ENCODE data around the gene SLAIN2.
"Not testable (repeated sequence)": the region's sequence is repeated elsewhere in the genome, so short reads cannot be mapped to it uniquely, and the experiment has no call there.

SLAIN2 gene

GRCh38 chr4:48340965-48341775 lies at the start of gene SLAIN2:
TSS of gene SLAIN2 (plus strand) at chr4:48341529. CDS start at chr4:48341740, 211 bp downstream.
- peak; percentile 97 for DNase-seq (ENCODE audit: low spot score)

GRCh38 chr4:48292218-48292790 lies 49.0 kb upstream of the SLAIN2 start:
- DNase-seq (ENCODE audit: low spot score), result not testable (repeated sequence)

DNA sequence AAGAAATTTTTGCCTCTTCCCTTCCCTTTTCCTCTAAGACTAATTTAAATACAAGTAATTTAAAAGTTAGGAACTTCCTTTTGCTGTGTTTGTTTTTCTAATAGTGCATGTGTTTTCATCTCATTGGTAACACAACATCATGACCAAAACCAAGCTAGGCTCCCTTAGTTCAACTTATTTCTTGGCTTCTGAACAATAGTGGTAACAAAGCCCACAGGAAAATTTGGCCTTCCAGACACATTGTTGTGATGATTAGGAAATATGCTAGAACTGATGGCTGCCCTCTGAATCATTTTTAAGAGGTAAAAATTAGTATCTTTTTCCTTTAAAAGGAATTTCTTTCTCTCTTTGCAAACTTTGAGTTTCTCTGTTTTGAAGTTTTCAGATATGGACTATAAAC lies 46.2 kb upstream of the SLAIN2 start:
- DNase-seq (ENCODE audit: low spot score), result no peak

GRCh38 chr4:48296365-48296764 lies 45.0 kb upstream of the SLAIN2 start:
- DNase-seq (ENCODE audit: low spot score), result no peak

DNA sequence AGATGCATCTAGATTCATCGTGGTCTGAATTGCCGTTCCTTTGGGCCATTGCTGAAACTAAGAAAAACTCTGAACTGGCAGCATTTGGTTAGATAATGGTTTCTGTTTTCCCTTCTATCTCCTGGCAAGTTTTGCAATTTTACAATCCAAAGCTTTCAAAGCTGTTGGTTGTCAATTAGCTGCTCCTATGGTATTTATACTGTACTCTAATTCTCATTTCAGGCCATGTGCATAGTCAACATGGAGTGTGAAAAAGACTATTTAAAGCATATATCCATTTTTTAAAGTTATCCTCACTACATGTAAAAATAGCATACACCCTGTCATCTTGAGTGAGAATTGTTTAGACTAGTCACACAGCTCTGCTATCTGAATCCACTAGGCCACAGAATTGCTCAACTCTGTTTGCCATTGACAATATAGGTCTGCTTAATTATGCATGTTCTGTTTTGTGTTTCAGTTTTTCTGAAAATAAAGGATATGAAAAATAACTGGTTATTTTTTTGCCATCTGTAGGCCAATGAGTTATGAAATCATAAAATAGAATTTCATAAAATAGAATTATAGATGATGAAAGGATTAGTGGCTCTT lies 44.0 kb upstream of the SLAIN2 start:
- DNase-seq (ENCODE audit: low spot score), result no peak

- DNase-seq (ENCODE audit: low spot score), result no peak
These were observed 41.8 kb upstream of the SLAIN2 start for GRCh38 chr4:48299560-48299959.

DNA sequence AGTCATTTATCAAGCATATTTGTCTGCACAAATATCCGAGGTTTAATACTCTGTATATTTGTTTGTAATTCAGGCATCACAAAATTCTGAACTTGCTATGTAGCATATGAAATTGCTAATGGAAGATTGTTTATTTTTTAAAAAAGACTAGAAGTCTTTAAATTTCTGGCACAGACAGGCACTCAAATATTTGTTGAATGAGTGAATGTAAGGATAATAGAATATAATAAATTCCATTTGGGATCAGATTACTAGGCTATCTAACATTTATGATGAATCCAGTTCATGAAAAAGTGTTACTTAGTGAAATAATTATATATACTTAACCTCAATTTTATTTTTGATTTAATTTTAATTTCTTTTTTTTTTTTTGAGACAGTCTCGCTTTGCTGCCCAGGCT lies 41.3 kb upstream of the SLAIN2 start:
- no peak for DNase-seq (ENCODE audit: low spot score)

DNA sequence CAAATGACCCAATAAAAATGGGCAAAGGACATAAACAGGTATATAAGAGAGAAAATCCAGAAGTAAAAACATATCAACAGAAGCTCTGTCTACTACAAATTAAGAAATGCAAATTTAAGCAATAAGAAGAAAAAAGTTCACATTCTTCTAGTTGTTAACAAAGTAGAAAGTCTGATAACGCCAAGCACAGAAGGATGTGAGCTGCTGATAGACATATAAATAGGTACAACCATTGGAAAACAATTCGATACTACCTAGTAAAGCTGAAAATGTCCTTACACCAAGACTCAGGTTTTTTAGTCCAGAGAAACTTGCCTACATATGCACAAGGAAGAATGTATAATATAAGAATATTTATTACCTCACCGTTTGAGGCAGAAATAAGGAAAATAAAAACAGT lies 35.8 kb upstream of the SLAIN2 start:
- DNase-seq (ENCODE audit: low spot score), result no peak

- no peak for DNase-seq (ENCODE audit: low spot score)
These were observed 33.8 kb upstream of the SLAIN2 start for GRCh38 chr4:48307528-48307927.

DNA sequence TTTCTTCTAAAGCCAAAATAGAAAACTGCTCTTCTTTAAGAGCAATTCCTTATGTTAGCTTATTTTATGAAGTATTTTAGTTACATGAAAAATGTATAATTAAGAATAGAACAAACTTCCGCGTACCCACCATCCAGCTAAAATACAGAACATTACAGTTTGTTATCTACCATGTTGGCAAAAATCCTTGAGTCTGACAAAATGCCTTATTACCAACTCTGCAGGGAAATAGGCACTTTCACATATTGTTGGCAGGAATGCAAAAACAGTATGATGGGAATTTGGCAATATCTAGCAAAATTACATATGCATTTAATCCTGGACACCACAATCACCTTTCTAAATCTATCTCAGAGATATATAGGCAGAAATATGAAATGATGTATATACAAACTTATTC lies 32.4 kb upstream of the SLAIN2 start:
- no peak for DNase-seq (ENCODE audit: low spot score)

GRCh38 chr4:48311896-48312295 lies 29.4 kb upstream of the SLAIN2 start:
- peak; percentile 20 for DNase-seq (ENCODE audit: low spot score)

DNA sequence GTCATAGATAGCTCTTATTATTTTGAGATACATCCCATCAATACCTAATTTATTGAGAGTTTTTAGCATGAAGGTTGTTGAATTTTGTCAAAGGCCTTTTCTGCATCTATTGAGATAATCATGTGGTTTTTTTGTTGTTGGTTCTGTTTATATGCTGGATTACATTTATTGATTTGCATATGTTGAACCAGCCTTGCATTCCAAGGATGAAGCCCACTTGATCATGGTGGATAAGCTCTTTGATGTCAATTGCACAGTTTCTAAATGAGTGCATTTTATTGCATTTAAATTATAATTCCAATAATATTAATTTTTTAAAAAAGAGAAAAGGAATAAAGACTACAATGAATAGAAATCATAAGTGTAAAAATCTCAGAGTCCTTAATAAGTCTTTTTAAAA lies 26.6 kb upstream of the SLAIN2 start:
- DNase-seq (ENCODE audit: low spot score), result not testable (repeated sequence)

DNA sequence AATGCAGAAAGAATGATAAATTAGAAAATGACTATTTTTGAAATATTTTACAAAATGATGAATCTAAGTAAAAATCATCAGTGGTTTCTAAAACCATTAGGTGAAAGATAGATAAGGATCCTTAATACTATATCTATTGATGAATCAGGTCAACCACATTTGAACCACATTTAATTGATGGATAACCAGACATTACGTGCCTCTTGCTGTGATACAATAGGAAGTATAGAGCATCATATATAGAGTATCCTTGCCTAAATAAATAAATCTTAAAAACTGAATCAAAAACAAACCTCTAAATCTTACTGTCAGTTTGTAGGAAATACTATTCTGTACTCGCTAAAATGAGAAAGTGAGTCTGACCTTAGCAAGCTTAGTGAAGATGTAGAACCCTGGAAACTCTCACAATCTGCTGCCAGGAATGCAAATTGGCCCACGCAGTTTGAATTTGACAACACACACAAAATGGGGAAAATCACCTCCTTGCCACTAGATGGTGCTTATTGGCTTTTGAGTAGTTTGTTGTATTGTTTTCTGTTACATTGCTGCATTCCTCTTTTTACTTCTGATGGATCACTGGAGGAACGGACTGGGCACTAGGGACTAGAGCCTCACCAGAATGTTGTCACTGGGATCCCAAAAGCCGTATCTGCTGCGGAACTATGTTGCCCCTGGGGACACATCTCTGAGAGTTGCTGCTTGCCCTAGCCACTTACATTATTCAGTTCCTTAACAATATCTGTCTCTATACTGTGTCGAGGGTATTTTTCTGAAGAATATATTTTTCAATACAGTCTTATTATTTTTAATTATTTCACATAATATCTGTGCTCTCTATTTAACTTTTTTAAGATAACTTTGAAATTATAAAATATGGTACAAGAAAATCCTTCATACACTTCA lies 25.4 kb upstream of the SLAIN2 start:
- DNase-seq (ENCODE audit: low spot score), result peak; percentile 78

- DNase-seq (ENCODE audit: low spot score), result no peak
These were observed 20.0 kb upstream of the SLAIN2 start for GRCh38 chr4:48321312-48321711.

DNA sequence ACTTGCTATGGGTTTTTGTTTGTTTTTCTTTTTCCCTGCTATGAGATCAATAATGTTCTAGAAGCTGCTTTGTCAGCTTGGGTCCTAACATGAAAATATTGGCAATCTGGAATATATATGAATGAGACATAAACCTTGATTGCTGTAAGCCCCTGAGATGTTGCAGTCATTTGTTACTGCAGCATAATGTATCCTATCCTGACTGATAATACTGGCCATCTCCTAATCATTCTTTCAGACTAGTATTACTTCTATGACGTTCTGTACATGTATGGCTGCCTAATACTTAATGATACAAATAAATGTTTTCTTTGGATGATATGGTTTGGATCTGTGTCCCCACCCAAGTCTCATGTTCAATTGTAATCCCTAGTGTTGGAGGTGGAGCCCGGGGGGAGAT lies 19.3 kb upstream of the SLAIN2 start:
- DNase-seq (ENCODE audit: low spot score), result no peak

GRCh38 chr4:48324281-48324680 lies 17.0 kb upstream of the SLAIN2 start:
- no peak for DNase-seq (ENCODE audit: low spot score)

DNA sequence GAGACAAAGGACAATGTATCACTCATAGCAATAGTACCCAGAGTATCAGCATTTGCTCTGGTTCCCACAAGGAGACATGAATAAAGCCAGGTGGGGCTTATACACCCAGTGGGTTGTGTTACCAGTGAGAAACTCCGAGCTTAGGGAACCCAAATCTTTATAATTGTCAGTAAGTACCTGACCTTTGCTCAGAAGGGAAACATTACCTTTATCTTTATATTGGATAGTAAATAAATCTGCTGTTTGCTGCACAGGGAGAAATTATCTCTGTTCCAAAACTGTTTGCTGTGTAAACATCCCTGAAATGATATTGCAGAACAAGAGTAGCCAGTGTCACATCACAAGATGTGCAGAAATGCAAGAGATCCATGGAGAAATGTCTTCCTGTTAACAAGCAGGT lies 12.1 kb upstream of the SLAIN2 start:
- no peak for DNase-seq (ENCODE audit: low spot score)

DNA sequence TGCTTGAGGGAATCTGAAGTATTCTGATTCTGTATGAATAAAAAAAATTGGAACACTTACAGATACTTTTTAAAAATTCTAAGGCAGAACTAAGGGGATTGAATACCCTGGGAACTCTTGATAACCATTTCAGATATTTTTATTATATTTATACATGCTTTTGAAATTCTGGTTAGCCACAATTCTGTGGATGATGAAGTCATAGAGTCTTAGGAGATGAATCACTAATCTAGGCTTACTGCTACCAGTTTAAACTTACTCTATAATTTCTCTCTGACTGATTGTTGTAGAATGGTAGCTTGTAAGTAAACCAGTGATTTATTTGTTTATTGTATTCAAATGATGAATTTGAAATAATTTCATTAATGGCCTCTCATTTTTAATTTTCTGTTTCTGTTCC lies 11.4 kb upstream of the SLAIN2 start:
- peak; percentile 86 for DNase-seq (ENCODE audit: low spot score)

- DNase-seq (ENCODE audit: low spot score), result no peak
These were observed 9.6 kb upstream of the SLAIN2 start for GRCh38 chr4:48331577-48332330.

DNA sequence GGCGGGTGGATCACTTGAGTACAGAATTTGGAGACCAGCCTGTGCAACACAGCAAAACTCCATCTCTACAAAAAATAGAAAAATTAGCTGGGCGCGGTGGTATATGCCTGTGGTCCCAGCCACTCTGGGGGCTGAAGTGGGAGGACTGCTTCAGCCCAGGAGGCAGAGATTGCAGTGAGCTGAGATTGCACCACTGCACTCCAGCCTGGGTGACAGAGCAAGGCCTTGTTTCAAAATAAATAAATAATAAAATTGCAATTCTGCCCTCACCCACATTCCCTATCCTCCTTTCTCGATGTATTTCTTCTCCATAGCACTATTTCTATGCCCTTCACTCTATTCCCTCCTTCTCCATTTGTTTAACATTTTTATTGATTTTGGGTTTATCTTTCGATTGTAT lies 8.7 kb upstream of the SLAIN2 start:
- DNase-seq (ENCODE audit: low spot score), result no peak

DNA sequence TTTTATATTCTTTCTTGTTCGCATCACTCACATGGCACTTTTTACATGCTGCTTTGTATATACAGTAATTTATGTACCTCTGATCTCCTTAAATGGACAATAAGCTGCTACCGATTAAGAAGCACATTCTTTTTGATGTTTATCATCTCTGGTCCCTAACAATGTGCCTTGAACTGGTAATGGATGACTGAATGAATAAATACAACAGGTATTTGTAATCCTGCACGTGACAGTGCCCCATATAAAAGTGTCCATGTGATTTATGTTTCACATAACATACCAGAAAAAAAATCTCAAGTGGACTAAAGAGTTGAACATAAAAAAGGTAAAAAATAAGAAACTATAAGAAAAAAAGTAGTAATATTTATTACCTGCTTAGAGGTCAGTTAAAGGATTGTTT lies 7.7 kb upstream of the SLAIN2 start:
- DNase-seq (ENCODE audit: low spot score), result no peak

GRCh38 chr4:48334236-48334635 lies 7.1 kb upstream of the SLAIN2 start:
- DNase-seq (ENCODE audit: low spot score), result no peak
